ENCODE data around the gene SYT1.
"Not testable (repeated sequence)": the region's sequence is repeated elsewhere in the genome, so short reads cannot be mapped to it uniquely, and the experiment has no call there.

SYT1 gene

GRCh38 chr12:78864403-78864869, at the start of gene SYT1:
SYT1 (plus strand) TSS chr12:78864774.
- no peak for DNase-seq (ENCODE audit: low read depth in 2 of 3, low spot score in 1 of 3)

GRCh38 chr12:78818487-78818886, 46.1 kb upstream of the SYT1 start:
- DNase-seq (ENCODE audit: low read depth in 2 of 3, low spot score in 1 of 3) = no peak

- DNase-seq (ENCODE audit: low read depth in 2 of 3, low spot score in 1 of 3) = no peak
Measured at GRCh38 chr12:78820946-78821345, 43.6 kb upstream of the SYT1 start.

- no peak for DNase-seq (ENCODE audit: low read depth in 2 of 3, low spot score in 1 of 3)
Measured at GRCh38 chr12:78824918-78825317, 39.7 kb upstream of the SYT1 start.

- DNase-seq (ENCODE audit: low read depth in 2 of 3, low spot score in 1 of 3) = no peak
Measured at GRCh38 chr12:78829690-78830089, 34.9 kb upstream of the SYT1 start.

GRCh38 chr12:78835493-78835892, 29.1 kb upstream of the SYT1 start:
- no peak for DNase-seq (ENCODE audit: low read depth in 2 of 3, low spot score in 1 of 3)

GRCh38 chr12:78840518-78841019, 24.0 kb upstream of the SYT1 start:
- DNase-seq (ENCODE audit: low read depth in 2 of 3, low spot score in 1 of 3) = not testable (repeated sequence)

GRCh38 chr12:78853231-78853630, 11.3 kb upstream of the SYT1 start:
- no peak for DNase-seq (ENCODE audit: low read depth in 2 of 3, low spot score in 1 of 3)

GRCh38 chr12:78863482-78864402, 832 bp upstream of the SYT1 start:
- DNase-seq (ENCODE audit: low read depth in 2 of 3, low spot score in 1 of 3) = no peak

GRCh38 chr12:78864870-78865463, 393 bp downstream of the SYT1 start:
- no peak for DNase-seq (ENCODE audit: low read depth in 2 of 3, low spot score in 1 of 3)

- DNase-seq (ENCODE audit: low read depth in 2 of 3, low spot score in 1 of 3) = no peak
Measured at GRCh38 chr12:78865516-78865915, 942 bp downstream of the SYT1 start.

- DNase-seq (ENCODE audit: low read depth in 2 of 3, low spot score in 1 of 3) = no peak
Measured at GRCh38 chr12:78866518-78866917, 1.9 kb downstream of the SYT1 start.

GRCh38 chr12:78870539-78870938, 6.0 kb downstream of the SYT1 start:
- DNase-seq (ENCODE audit: low read depth in 2 of 3, low spot score in 1 of 3) = no peak

- no peak for DNase-seq (ENCODE audit: low read depth in 2 of 3, low spot score in 1 of 3)
Measured at GRCh38 chr12:78871566-78871965, 7.0 kb downstream of the SYT1 start.

- DNase-seq (ENCODE audit: low read depth in 2 of 3, low spot score in 1 of 3) = no peak
Measured at GRCh38 chr12:78878459-78878858, 13.9 kb downstream of the SYT1 start.

GRCh38 chr12:78878866-78879265, 14.3 kb downstream of the SYT1 start:
- DNase-seq (ENCODE audit: low read depth in 2 of 3, low spot score in 1 of 3) = no peak

GRCh38 chr12:78880078-78880477, 15.5 kb downstream of the SYT1 start:
- DNase-seq (ENCODE audit: low read depth in 2 of 3, low spot score in 1 of 3) = no peak

GRCh38 chr12:78881685-78882084, 17.1 kb downstream of the SYT1 start:
- no peak for DNase-seq (ENCODE audit: low read depth in 2 of 3, low spot score in 1 of 3)

- no peak for DNase-seq (ENCODE audit: low read depth in 2 of 3, low spot score in 1 of 3)
Measured at GRCh38 chr12:78885466-78885865, 20.9 kb downstream of the SYT1 start.

- DNase-seq (ENCODE audit: low read depth in 2 of 3, low spot score in 1 of 3) = no peak
Measured at GRCh38 chr12:78886719-78887407, 22.3 kb downstream of the SYT1 start.

- no peak for DNase-seq (ENCODE audit: low read depth in 2 of 3, low spot score in 1 of 3)
Measured at GRCh38 chr12:78887444-78887843, 22.9 kb downstream of the SYT1 start.

GRCh38 chr12:78888568-78888967, 24.0 kb downstream of the SYT1 start:
- DNase-seq (ENCODE audit: low read depth in 2 of 3, low spot score in 1 of 3) = no peak

Measured in stimulated activated CD4-positive, alpha-beta T cell treated with anti-CD3 and anti-CD28 coated beads, Interleukin-12 subunit alpha, Interleukin-12 subunit beta, amount 100 ng/mL, for 48 hours (primary cell).